WTC11 (cell line): ENCODE measurements around the gene AHRR. TPM values are rescaled to one million over a fixed set of nuclear protein-coding genes. Genes with fewer than 3 reads are reported as not detected.

ENCODE experiments used
- ATAC-seq: fragments of 200-7000 bp; cut with Tn5 transposase; 2 replicates; pipeline ENCODE4 v1.10.0; 2021; ENCODE audit warnings: mild to moderate bottlenecking, moderate library complexity
- CTCF ChIA-PET: fragments of 300-600 bp; sonication (Branson Sonifier 250); formaldehyde crosslinking; loops from one replicate; lab custom pipeline; 2021; ENCODE audit warnings: antibody characterized with exemption; lab: Charles Lee
- POLR2A ChIA-PET: fragments of 350-600 bp; sonication (Branson Sonifier 250); formaldehyde crosslinking; loops from one replicate; lab custom pipeline; 2021; ENCODE audit warnings: antibody characterized with exemption; lab: Charles Lee
- DNase-seq: peaks from one replicate; pipeline ENCODE4 v3.0.0; 2021; ENCODE audit warnings: low spot score
- H3K27ac Mint-ChIP-seq: 2 replicates; pipeline ENCODE4 v1.8.0; 2021; ENCODE audit warnings: mixed read lengths
- H3K27me3 Mint-ChIP-seq: 2 replicates; pipeline ENCODE4 v1.8.0; 2021; ENCODE audit warnings: low read depth, mild to moderate bottlenecking, moderate library complexity, mixed read lengths
- H3K36me3 Mint-ChIP-seq: 2 replicates; pipeline ENCODE4 v1.8.0; 2021; ENCODE audit warnings: mixed read lengths
- H3K4me1 Mint-ChIP-seq: 2 replicates; pipeline ENCODE4 v1.8.0; 2022; ENCODE audit warnings: mixed read lengths
- H3K4me3 Mint-ChIP-seq: 2 replicates; pipeline ENCODE4 v1.8.0; 2021; ENCODE audit warnings: mild to moderate bottlenecking, moderate library complexity, mixed read lengths
- H3K9me3 Mint-ChIP-seq: 2 replicates; pipeline ENCODE4 v1.8.0; 2021; ENCODE audit warnings: mixed read lengths
- ATF2 ChIP-seq: sonication (generic); formaldehyde crosslinking; IDR thresholded peaks from 2 replicates; pipeline ENCODE4 v1.8.1; 2022; ENCODE audit warnings: low read depth, missing genetic modification reagents, borderline replicate concordance
- ATF3 ChIP-seq: sonication (generic); formaldehyde crosslinking; conservative IDR thresholded peaks from 2 replicates; pipeline ENCODE4 v1.8.1; 2022; ENCODE audit warnings: mild to moderate bottlenecking, missing genetic modification reagents
- CBFB ChIP-seq: sonication (generic); formaldehyde crosslinking; IDR thresholded peaks from 2 replicates; pipeline ENCODE4 v1.8.1; 2022; ENCODE audit warnings: mild to moderate bottlenecking, low read depth, missing genetic modification reagents
- EMX1 ChIP-seq: fragments of 250-450 bp; sonication (Bioruptor Pico); IDR thresholded peaks from 2 replicates; pipeline ENCODE4 v1.8.0; 2021; ENCODE audit warnings: mild to moderate bottlenecking
- ERG ChIP-seq: fragments of 250-450 bp; sonication (Bioruptor Pico); IDR thresholded peaks from 2 replicates; pipeline ENCODE4 v1.8.0; 2021; ENCODE audit warnings: mild to moderate bottlenecking
- ESRRA ChIP-seq: sonication (generic); formaldehyde crosslinking; IDR thresholded peaks from 2 replicates; pipeline ENCODE4 v1.8.1; 2022; ENCODE audit warnings: mild to moderate bottlenecking, missing genetic modification reagents, borderline replicate concordance
- FOXJ3 ChIP-seq: sonication (generic); formaldehyde crosslinking; IDR thresholded peaks from 2 replicates; pipeline ENCODE4 v1.9.0; 2021; ENCODE audit warnings: missing genetic modification reagents, mild to moderate bottlenecking, borderline replicate concordance
- FOXP4 ChIP-seq: sonication (generic); formaldehyde crosslinking; IDR thresholded peaks from 2 replicates; pipeline ENCODE4 v1.8.0; 2022; ENCODE audit warnings: mild to moderate bottlenecking, missing genetic modification reagents
- JAZF1 ChIP-seq: fragments of 250-450 bp; sonication (Bioruptor Pico); IDR thresholded peaks from 2 replicates; pipeline ENCODE4 v1.9.0; 2021; ENCODE audit warnings: moderate library complexity, mild to moderate bottlenecking, inconsistent platforms
- MLX ChIP-seq: sonication (generic); formaldehyde crosslinking; IDR thresholded peaks from 2 replicates; pipeline ENCODE4 v1.8.1; 2023; ENCODE audit warnings: mild to moderate bottlenecking, missing genetic modification reagents, moderate library complexity
- NFATC4 ChIP-seq: fragments of 250-450 bp; sonication (Bioruptor Pico); IDR thresholded peaks from 2 replicates; pipeline ENCODE4 v1.9.0; 2021; ENCODE audit warnings: mild to moderate bottlenecking
- NR1H2 ChIP-seq: sonication (generic); formaldehyde crosslinking; IDR thresholded peaks from 2 replicates; pipeline ENCODE4 v1.9.0; 2021; ENCODE audit warnings: mild to moderate bottlenecking, moderate library complexity, missing genetic modification reagents
- OVOL2 ChIP-seq: fragments of 250-450 bp; sonication (Bioruptor Pico); IDR thresholded peaks from 2 replicates; pipeline ENCODE4 v1.9.0; 2021; ENCODE audit warnings: mild to moderate bottlenecking, borderline replicate concordance
- PRRX2 ChIP-seq: fragments of 250-450 bp; sonication (Bioruptor Pico); IDR thresholded peaks from 2 replicates; pipeline ENCODE4 v1.8.0; 2021; ENCODE audit warnings: mild to moderate bottlenecking
- SMAD3 ChIP-seq: sonication (generic); formaldehyde crosslinking; IDR thresholded peaks from 2 replicates; pipeline ENCODE4 v1.8.0; 2022; ENCODE audit warnings: missing genetic modification reagents, mild to moderate bottlenecking, borderline replicate concordance
- SMAD4 ChIP-seq: sonication (generic); formaldehyde crosslinking; IDR thresholded peaks from 2 replicates; pipeline ENCODE4 v1.8.0; 2022; ENCODE audit warnings: mild to moderate bottlenecking, missing genetic modification reagents
- SOX15 ChIP-seq: fragments of 250-450 bp; sonication (Bioruptor Pico); IDR thresholded peaks from 2 replicates; pipeline ENCODE4 v1.9.0; 2021; ENCODE audit warnings: mild to moderate bottlenecking
- TCF7 ChIP-seq: sonication (generic); formaldehyde crosslinking; IDR thresholded peaks from 2 replicates; pipeline ENCODE4 v1.8.0; 2022; ENCODE audit warnings: mild to moderate bottlenecking, low read depth, missing genetic modification reagents, moderate library complexity
- USF1 ChIP-seq: sonication (generic); formaldehyde crosslinking; IDR thresholded peaks from 2 replicates; pipeline ENCODE4 v1.8.0; 2022; ENCODE audit warnings: mild to moderate bottlenecking, missing genetic modification reagents
- USF2 ChIP-seq: sonication (generic); formaldehyde crosslinking; IDR thresholded peaks from 2 replicates; pipeline ENCODE4 v1.8.1; 2023; ENCODE audit warnings: mild to moderate bottlenecking, missing genetic modification reagents, moderate library complexity
- ZBTB21 ChIP-seq: sonication (generic); formaldehyde crosslinking; IDR thresholded peaks from 2 replicates; pipeline ENCODE4 v1.8.1; 2023; ENCODE audit warnings: mild to moderate bottlenecking, missing genetic modification reagents, borderline replicate concordance
- ZNF219 ChIP-seq: sonication (generic); formaldehyde crosslinking; IDR thresholded peaks from 2 replicates; pipeline ENCODE4 v1.8.0; 2023; ENCODE audit warnings: missing genetic modification reagents, mild to moderate bottlenecking, borderline replicate concordance
- total RNA-seq: library from RNA; stranded (reverse); gene quantifications from 3 replicates; pipeline ENCODE4 v1.2.3, GENCODE V29; 2021

The AHRR gene
- total RNA-seq, 1 experiment from 2014 or later = 4.5 TPM

GRCh38 chr5:426392-426976, 105.0 kb downstream of the AHRR start:
- no peak for TF ChIP-seq ERG (CRISPR knock-in tag)
- TF ChIP-seq ZBTB21 (CRISPR knock-in tag) = 0 out of 2 replicates have a peak, but pooled peaks have one; percentile 33
- no peak overlapping the region for H3K27ac Mint-ChIP-seq
- no peak overlapping the region for H3K4me3 Mint-ChIP-seq
- H3K27me3 Mint-ChIP-seq = no peaks in the 10 kb centered on the region
- CTCF ChIA-PET = interaction anchor here (1.0 to 2.5 kb wide), 6 partner anchors 8 to 109 kb away, joined by 3 to 21 read pairs (median 5); no protein-coding TSS in a partner anchor
- peaks cover 4% of the 10 kb centered on the region; the same call in 1 of the 2 replicates for H3K4me1 Mint-ChIP-seq
- POLR2A ChIA-PET = no interaction called here
- DNase-seq (no peak), ATAC-seq (no peak)
- H3K9me3 Mint-ChIP-seq = peaks cover 18% of the 10 kb centered on the region
- H3K36me3 Mint-ChIP-seq = peaks cover 3% of the 10 kb centered on the region; the same call in 1 of the 2 replicates

GRCh38 chr5:427415-428087, 106.0 kb downstream of the AHRR start:
- no peak for DNase-seq
- POLR2A ChIA-PET = no interaction called here
- Mint-ChIP-seq H3K27me3 (no peaks in the 10 kb centered on the region), H3K36me3 (peaks cover 3% of the 10 kb centered on the region; the same call in 1 of the 2 replicates), H3K27ac (peak overlapping the region; percentile 0; the same call in 1 of the 2 replicates), H3K4me3 (no peak overlapping the region), H3K9me3 (peaks cover 18% of the 10 kb centered on the region), H3K4me1 (peaks cover 4% of the 10 kb centered on the region; the same call in 1 of the 2 replicates)
- TF ChIP-seq OVOL2 (no peak), NR1H2 (CRISPR knock-in tag) (no peak), SMAD4 (no peak), SOX15 (CRISPR knock-in tag) (no peak), ESRRA (CRISPR knock-in tag) (no peak), CBFB (CRISPR knock-in tag) (no peak), MLX (CRISPR knock-in tag) (no peak)
- no peak for ATAC-seq
- CTCF ChIA-PET = interaction anchor here (8.8 kb wide), 1 partner anchor 15 kb away, joined by 73 read pairs; no protein-coding TSS in a partner anchor

- Mint-ChIP-seq H3K4me1 (peaks cover 4% of the 10 kb centered on the region; the same call in 1 of the 2 replicates), H3K9me3 (peaks cover 18% of the 10 kb centered on the region), H3K27ac (peak overlapping the region; percentile 0; the same call in 1 of the 2 replicates), H3K36me3 (peaks cover 3% of the 10 kb centered on the region; the same call in 1 of the 2 replicates), H3K4me3 (no peak overlapping the region), H3K27me3 (no peaks in the 10 kb centered on the region)
- no peak for DNase-seq
- CTCF ChIA-PET = interaction anchor here (0.5 to 8.8 kb wide), 8 partner anchors 10 to 111 kb away, joined by 3 to 73 read pairs (median 6); partner anchors contain the start of gene AHRR
- no peak for ATAC-seq
- POLR2A ChIA-PET = no interaction called here
- TF ChIP-seq ZNF219 (CRISPR knock-in tag) (no peak), USF2 (no peak), USF1 (CRISPR knock-in tag) (no peak), PRRX2 (CRISPR knock-in tag) (no peak), FOXP4 (no peak), ATF2 (CRISPR knock-in tag) (no peak), EMX1 (no peak), TCF7 (CRISPR knock-in tag) (no peak), SMAD3 (CRISPR knock-in tag) (no peak), FOXJ3 (CRISPR knock-in tag) (no peak), NFATC4 (CRISPR knock-in tag) (no peak), JAZF1 (no peak), ATF3 (CRISPR knock-in tag) (no peak), CBFB (CRISPR knock-in tag) (no peak)
Measured at GRCh38 chr5:428219-428618, 106.7 kb downstream of the AHRR start.
